Measurements from ENCODE around the gene RASGRP1. TPM values are rescaled to one million over a fixed set of nuclear protein-coding genes. Genes with fewer than 3 reads are reported as not detected.
"Not testable (repeated sequence)": the region's sequence is repeated elsewhere in the genome, so short reads cannot be mapped to it uniquely, and the experiment has no call there.

The RASGRP1 gene
- 2.2 TPM for total RNA-seq
- long read RNA-seq, partial matches to known transcripts: 2 of 14 reads
- long read RNA-seq, other reads (novel, unspliced or antisense): 12 of 14 reads

DNA sequence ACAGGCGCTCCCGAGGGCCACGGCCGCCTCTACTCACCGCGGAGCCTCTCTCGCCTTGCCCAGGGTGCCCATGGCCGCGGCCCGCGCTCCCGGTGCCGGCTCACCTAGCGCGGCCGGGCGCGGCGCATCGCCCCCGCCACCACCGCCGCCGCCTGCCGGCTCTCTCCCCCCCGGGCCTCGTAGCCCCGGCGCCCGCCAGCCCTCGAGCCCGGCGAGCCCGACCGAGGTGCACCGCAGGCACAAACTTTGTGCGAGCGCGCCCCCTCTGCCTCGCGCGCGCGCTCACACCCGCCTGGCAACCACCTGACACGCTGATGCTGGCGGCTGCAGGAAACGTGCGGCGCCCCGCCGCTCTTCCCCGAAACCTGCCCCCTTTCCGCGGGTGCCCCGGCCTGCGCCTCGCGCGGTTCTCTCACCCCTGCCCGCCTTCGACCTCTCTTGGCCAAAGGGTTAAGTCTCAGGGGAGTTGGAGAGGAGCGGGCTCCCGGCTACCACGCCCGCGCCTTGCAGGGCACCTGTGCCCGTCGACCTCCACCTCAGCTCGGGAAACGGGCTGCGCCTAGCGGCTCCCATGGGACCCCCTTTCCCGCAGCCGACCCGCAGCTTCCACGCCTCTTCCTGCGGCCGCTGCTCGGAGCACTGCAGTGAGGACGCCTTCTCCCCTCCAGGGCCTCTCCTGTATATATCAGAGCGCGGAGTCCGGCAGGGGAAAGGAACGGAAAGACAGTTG is at the start of gene RASGRP1:
Gene RASGRP1, minus strand, starts transcription at position 258 of the 730 bp plus-strand sequence. Its CDS starts 186 bp downstream, at position 72.
- intact Hi-C loops (cut with DNase I): loop anchor here (2.0 kb wide), 1 partner anchor 64 kb away; no protein-coding TSS in a partner anchor
- DNase-seq (ENCODE audit: low spot score): peak; percentile 82

GRCh38 chr15:38613085-38613484 is 48.5 kb upstream of the RASGRP1 start:
- no peak for DNase-seq (ENCODE audit: low spot score)

GRCh38 chr15:38612159-38612863 is 47.7 kb upstream of the RASGRP1 start:
- no peak for DNase-seq (ENCODE audit: low spot score)
- intact Hi-C loops (cut with DNase I): no loop called here

More at GRCh38 chr15:38613085-38613484, 48.5 kb upstream of the RASGRP1 start:
- intact Hi-C loops (cut with DNase I): no loop called here

- no peak for DNase-seq (ENCODE audit: low spot score)
Measured at GRCh38 chr15:38611228-38611627, 46.6 kb upstream of the RASGRP1 start.

GRCh38 chr15:38610748-38611147 is 46.1 kb upstream of the RASGRP1 start:
- intact Hi-C loops (cut with DNase I): no loop called here
- no peak for DNase-seq (ENCODE audit: low spot score)

More at GRCh38 chr15:38611228-38611627, 46.6 kb upstream of the RASGRP1 start:
- intact Hi-C loops (cut with DNase I): no loop called here

GRCh38 chr15:38609097-38609738 is 44.6 kb upstream of the RASGRP1 start:
- no peak for DNase-seq (ENCODE audit: low spot score)
- intact Hi-C loops (cut with DNase I): no loop called here

DNA sequence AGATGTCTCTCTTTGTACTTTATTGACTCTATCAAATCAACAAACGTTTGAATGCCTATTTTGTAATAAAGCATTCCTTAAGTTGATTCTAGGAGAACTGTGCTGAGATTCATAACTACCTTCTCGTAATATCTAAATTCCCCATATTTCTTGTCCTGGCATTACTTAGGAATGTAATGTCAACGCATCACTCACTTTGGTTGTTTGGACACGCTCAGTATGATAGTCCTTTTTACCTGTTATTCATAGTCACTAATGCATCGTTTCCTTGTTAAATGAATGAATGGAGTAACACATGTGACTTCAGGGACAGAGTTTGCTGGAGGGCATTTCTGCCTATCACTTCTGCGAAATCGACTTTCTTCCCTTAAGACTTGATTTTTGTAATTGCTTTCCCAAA is 44.1 kb upstream of the RASGRP1 start:
- intact Hi-C loops (cut with DNase I): no loop called here
- no peak for DNase-seq (ENCODE audit: low spot score)

GRCh38 chr15:38605744-38606143 is 41.1 kb upstream of the RASGRP1 start:
- intact Hi-C loops (cut with DNase I): no loop called here
- no peak for DNase-seq (ENCODE audit: low spot score)

DNA sequence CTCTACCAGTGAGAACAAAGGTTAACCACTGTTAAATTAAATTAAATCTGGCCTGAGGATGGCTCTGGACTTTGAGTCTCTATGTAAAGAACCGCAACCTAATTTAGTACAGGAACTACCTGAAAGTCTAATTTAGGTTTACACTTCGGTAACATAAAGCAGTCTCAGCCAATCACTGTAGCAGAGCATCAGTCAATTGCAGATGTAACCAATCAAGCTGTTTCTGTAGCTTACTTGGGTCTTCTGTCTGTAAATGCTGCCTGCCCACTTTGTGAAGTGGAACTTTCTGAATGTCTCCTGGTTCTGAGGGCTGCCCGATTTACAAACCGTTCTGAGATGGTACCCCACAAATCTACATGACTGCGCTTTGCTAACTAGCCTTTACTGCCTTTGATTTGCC is 39.1 kb upstream of the RASGRP1 start:
- intact Hi-C loops (cut with DNase I): no loop called here
- no peak for DNase-seq (ENCODE audit: low spot score)

DNA sequence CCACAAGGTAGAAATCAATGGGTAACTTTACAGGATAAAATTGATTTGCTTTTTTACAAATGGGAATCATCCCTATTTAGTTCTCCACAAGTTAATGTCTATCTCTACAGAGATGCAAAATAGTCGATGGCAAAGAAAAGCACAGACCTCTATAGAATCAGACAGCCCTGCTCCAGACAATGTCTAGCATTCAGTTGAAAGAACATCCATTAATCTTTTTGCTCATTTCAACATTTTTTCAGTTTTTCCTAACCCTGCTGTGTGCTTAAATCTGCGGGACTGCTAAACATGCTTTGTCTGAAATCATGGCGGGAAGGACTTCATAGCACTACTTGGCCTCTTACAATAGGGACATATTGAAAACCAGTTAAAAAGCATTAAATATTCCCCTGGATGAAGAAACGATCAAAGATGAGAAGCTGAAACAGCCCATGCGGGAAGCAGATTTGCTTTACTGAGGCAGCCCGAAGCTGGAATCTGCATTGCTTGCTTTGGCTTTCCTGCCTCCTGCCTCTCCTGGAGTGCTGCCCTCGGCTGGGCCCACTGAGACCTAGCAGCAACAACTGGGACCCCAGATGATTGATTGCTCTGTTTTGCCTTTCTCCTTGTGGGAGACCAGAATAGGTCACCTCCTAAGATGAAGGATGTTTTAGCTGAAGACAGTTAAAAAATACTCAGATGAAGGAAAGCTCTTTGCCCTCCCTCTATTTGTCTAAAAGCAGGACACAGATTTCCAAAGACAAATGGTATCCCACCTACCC is 38.5 kb upstream of the RASGRP1 start:
- no peak for DNase-seq (ENCODE audit: low spot score)
- intact Hi-C loops (cut with DNase I): no loop called here

GRCh38 chr15:38600236-38600635 is 35.6 kb upstream of the RASGRP1 start:
- intact Hi-C loops (cut with DNase I): no loop called here

DNA sequence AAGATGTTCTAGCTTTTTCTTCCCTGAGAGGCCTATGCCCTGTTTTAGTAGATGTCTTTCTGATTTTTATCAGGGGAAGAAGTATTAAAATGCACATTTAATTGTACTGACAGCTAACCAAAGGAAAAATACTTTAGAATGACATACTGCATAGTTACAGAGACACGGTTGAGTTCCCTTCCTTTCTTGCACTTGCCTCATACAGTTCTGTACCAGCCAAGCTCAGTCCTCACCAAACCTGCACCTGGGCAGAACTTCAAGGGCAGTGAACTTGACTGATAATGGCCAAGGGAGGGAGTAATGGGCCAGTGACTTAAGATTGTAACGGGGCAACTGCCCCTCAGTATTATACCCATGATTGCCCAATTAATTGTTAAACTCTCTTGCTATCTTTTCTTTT is 34.1 kb upstream of the RASGRP1 start:
- intact Hi-C loops (cut with DNase I): no loop called here

More at GRCh38 chr15:38600236-38600635, 35.6 kb upstream of the RASGRP1 start:
- no peak for DNase-seq (ENCODE audit: low spot score)

DNA sequence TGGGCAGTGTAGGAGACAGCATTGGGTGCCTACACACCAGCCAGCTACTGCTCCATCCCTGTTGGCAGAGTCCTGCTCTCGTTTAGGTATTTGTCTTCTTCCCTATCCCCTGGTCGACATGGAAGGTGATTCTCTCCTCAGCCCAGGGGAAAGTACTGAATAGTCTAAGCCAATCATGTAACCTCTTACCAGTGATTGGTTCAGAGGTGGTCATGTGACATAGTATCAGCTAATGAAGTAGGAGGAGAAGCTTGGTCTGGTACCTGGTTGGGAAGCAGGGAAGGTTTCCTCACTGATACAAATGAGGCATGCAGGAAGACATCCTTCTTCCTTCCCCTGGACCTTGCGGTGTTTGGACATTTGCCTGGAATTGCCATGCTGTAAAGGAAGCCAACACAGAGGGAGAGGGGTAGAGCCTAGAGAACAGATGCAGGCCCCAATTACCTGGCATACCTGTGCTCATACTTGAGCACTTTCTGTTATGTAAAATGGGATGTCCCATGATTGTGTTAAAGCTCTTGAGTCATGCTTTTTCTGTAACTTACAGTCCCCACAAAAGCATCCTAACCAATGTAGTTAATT is 32.7 kb upstream of the RASGRP1 start:
- no peak for DNase-seq (ENCODE audit: low spot score)
- intact Hi-C loops (cut with DNase I): no loop called here

More for the DNA sequence above, 34.1 kb upstream of the RASGRP1 start:
- no peak for DNase-seq (ENCODE audit: low spot score)

GRCh38 chr15:38593524-38593923 is 28.9 kb upstream of the RASGRP1 start:
- intact Hi-C loops (cut with DNase I): no loop called here
- DNase-seq (ENCODE audit: low spot score): no peak

DNA sequence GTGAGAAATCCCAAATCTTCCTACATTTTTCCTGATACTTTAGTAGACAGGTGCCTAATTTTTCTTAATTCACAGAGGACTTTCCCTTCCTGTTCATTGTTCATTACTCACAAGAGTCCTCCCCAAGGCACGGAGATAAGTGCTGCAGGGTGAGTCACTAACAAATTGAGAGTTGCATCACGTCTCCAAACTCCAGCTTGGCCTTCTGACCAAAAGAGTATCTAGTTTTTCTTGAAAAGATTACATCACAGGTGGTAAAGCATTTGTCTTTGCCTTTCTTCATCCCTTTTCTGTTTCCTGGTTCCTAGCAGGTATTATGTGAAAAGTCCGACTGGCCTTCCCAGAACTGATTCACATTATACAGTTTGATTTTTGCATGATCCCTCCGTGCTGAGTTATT is 24.9 kb upstream of the RASGRP1 start:
- no peak for DNase-seq (ENCODE audit: low spot score)
- intact Hi-C loops (cut with DNase I): no loop called here

GRCh38 chr15:38588672-38589071 is 24.1 kb upstream of the RASGRP1 start:
- intact Hi-C loops (cut with DNase I): no loop called here
- no peak for DNase-seq (ENCODE audit: low spot score)

DNA sequence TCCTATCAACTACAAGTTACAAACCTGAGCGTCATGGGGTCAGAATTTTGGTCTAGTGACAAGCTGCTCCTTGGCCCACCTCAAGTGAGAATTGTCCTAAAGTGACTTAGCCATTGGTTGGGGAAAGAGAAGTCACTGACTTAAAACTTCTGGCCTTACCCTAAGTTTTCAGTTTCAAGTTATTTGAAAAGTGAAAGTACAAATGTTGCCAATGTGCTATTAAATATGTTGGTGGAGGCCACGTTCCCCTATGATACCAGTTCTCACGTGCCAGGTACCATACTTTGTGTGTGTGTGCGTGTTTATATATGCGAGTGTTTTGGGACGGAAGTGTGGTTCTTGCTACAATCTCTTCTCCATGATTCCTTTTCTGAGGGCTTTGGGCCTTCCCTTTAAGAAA is 22.6 kb upstream of the RASGRP1 start:
- intact Hi-C loops (cut with DNase I): no loop called here

DNA sequence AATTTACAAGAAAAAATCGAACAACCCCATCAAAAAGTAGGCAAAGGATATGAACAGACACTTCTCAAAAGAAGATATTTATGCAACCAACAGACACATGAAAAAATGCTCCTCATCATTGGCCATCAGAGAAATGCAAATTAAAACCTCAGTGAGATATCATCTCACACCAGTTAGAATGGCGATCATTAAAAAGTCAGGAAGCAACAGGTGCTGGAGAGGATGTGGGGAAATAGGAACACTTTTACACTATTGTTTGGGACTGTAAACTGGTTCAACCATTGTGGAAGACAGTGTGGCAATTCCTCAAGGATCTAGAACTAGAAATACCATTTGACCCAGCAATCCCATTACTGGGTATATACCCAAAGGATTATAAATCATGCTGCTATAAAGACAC is 21.4 kb upstream of the RASGRP1 start:
- intact Hi-C loops (cut with DNase I); DNase-seq (ENCODE audit: low spot score): not testable (repeated sequence)

More for the DNA sequence above, 22.6 kb upstream of the RASGRP1 start:
- DNase-seq (ENCODE audit: low spot score): no peak

GRCh38 chr15:38578626-38579025 is 14.0 kb upstream of the RASGRP1 start:
- no peak for DNase-seq (ENCODE audit: low spot score)

More at GRCh38 chr15:38578626-38579025, 14.0 kb upstream of the RASGRP1 start:
- intact Hi-C loops (cut with DNase I): loop anchor here (5.0 kb wide), 1 partner anchor 381 kb away; no protein-coding TSS in a partner anchor

All from cardiac septum (tissue), 1 donor.